Epidermal melanocyte (primary cell): Measurements from ENCODE around the gene ENAM.
"Not testable (repeated sequence)": the region's sequence is repeated elsewhere in the genome, so short reads cannot be mapped to it uniquely, and the experiment has no call there.

ENCODE experiments used
- DNase-seq: peaks from one replicate; pipeline ENCODE4 v3.0.0; 2011; ENCODE audit warnings: low spot score; ENCODE audit not compliant: insufficient read length

Gene ENAM

DNA sequence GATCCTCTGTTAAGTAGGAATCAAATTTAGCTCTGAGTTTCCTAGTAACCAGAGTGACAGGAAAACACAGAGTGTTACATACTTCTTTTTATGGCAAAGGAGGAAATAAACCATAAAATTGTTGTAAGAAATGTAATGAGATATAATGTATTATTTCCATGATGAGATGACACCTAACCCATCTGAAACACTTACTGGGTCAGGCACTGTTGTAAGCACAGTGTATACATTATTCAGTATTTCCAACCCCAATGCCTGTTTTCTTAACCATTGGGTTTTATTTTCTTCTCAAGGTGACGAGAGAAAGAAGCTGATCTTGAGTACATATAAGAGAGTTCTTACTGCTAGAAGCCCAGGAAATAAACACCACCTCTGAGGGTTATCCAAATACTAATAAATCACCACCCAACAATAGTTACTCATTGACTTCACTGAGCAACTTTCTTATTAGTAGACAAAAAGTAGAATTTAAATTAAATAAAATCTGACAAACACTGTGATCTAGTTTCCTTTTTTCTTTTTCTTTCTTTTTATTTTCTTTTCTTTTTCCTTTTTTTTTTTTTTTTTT lies 4.2 kb upstream of the ENAM start:
- no peak for DNase-seq

DNA sequence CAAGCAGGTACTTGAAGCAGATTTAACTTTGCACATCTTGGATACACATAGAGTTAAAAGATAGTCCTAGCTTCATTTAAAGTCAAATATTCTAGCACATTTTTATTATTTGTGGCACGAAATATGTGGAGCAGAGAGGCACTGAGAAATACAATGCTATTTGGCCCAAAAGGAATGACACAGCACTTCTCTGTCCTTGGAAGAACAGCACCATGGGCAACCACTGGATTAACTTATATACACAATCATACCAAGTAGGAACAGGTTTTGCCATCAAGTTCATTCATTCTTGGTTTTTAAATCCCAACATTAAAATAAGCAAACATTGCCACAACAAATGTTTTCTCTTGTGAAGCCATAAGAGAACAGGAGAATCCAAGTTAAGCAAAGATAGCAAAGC lies 924 bp upstream of the ENAM start:
- DNase-seq, result no peak

DNA sequence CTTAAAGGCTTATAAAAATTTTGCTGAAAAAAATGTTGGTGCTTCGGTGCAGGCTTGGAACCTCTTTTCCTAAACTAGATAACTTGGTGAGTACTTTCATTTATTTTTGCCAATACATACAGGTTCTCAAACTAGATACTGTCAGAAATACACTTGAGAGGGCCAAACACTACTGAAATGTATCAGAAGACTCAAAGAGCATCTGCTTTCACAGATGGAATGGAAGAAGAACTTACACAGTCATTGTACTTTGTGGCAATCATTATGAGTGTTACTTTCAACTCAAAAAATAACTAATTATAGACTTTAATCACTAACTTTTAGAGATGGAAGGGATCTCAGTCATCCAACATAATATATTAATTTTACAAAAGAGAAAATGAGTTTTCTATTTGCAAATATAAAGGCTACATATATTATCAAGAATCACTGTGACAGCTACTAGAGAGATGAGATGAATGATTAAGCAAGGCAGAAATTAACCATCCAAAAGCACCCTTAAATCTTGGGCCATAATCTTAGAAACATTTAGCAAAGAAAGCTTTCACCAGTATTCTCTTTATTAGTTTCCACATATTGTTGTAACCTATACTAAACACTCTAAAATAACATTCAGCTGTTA lies 1.0 kb downstream of the ENAM start:
- no peak for DNase-seq

DNA sequence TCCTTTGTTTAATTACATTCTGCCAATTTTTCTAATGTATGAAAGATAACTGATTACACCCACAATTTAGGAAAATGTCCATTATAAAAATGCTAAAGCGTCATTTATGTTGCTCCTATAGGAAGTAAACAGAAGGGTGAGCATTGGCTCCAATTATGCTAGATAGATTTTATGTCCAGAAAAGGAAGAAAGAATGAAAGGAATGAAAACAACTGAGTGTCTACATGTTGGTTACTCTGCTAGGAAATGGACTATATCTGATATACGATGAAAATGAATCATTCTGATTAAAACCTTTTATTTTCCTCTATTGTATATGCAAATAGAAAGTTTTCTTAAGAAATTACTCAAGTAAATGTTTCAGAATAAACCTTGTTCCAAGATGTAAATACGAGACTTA lies 1.6 kb downstream of the ENAM start:
- DNase-seq, result no peak

DNA sequence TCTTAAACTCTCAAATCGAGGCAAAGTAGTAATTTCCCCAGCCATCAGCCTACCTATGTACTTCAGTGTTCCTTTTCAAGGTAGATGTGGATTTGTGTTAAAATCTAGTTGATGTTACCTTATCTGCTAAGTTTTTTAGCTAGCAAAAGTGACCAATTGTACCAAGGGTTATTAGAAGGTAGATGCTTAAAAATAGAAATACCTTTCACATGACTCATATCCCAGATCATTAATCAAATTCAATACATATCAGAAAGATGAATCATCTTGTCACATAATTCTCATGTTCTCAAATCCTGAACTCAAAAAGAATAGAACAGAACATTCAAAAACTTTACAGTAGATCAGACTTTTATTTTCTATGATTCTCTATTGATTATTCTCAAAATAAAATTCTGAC lies 3.5 kb downstream of the ENAM start:
- DNase-seq, result no peak

DNA sequence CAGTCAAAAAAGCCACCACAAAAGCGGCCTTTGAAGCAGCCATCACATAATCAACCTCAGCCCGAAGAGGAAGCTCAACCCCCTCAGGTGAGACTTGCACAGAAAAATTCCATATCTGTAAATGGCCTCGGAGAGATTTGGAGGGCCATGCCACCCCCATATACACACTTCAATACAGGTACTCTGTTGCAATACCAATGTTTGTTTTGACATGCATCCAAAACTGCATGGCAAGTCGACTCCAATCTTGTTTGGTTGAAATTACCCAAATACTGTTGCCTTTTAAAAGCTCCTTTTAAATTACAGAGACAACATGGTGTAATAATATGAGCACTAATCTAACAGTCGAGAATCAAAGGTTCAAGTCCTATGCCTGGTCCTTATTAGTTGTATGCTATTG lies 5.9 kb downstream of the ENAM start:
- no peak for DNase-seq

DNA sequence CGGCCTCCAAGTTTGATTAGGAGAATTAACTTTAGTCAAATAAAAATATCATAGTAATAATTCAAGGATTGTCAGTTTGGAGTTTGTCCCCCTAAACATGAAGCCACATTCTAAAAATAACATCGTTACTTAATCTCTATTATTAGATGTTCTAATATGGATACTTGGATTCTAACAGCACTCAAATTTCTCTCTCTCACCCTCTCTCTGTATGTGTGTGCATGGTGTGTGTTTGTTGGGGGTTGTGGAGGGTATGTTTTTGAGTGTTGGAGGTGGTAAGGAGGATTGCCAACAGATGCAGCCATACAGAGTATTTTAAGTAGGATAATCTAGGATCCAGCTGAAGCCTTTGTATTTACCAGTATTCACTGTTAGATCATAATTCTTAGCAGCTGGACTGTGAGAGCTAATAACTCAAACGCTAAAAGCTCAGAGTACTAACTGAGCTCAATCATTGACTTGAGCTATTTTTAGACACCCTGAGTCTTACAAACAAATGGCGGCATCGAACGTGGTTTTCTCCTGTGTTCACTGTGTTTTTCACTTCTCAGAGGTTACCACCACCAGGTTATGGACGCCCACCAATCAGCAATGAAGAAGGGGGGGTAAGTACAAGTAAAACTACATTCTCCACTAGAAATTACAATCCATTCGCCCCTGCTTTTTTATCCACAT lies 8.8 kb downstream of the ENAM start:
- no peak for DNase-seq

DNA sequence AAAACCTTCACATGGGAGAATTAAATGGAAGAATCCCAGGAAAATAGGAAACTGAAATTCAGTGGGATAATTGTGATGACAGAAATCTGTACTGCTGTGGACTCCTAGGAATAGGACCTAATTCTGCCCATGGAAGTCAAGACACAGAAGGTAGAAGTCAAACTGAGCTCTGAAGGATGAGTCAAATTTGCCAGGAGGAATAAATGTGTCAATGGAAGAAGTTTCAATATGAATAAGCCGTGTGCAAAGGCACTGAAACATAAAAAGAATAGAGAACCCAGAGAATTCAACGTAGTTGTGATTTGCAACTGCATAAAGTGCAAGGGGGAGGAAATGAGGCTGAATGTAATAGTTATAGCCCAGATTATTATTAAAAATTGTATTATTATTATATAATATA lies 11.6 kb downstream of the ENAM start:
- DNase-seq, result no peak

DNA sequence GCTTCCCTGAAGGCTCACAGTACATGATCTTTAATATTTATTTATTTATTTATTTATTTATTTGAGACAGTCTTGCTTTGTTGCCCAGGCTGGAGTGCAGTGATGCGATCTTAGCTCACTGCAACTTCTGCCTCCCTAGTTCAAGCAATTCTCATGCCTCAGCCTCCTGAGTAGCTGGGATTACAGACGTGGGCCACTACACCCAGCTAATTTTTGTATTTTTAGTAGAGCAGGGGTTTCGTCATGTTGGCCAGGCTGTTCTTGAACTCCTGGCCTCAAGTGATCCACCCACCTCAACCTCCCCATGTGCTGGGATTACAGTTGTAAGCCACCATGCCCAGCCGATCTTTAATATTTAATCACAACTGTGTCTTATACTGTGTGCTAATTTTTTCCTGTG lies 22.2 kb downstream of the ENAM start:
- not testable (repeated sequence) for DNase-seq

DNA sequence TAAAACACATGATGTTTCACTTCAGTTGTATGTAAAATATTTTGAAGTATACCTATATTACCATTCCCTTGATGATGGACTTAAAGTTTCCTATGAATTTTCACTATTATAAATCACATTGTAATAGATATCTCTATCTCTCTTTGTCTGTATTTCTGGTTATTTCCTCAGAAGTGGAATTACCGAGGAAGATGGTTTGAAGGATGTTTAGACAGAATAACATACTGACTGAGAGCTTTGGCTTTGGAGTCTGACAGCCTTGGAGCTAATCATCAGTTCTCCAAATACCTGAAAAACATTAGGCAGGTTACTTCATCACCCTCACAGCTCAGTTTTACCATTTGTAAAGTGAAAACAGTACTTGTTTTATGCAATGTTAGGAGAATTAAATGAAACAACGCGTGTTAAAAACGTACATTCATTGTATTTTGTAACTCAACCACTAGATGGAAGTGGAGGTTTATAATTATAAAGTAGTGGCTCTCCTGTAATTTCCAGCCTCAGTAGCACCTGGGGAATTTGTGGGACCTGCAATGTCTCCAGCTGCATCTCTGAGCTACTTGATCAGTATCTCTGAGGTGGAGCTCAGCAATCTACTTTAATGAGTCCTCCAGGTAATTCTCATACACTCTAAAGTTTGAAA lies 23.4 kb downstream of the ENAM start:
- DNase-seq, result no peak

DNA sequence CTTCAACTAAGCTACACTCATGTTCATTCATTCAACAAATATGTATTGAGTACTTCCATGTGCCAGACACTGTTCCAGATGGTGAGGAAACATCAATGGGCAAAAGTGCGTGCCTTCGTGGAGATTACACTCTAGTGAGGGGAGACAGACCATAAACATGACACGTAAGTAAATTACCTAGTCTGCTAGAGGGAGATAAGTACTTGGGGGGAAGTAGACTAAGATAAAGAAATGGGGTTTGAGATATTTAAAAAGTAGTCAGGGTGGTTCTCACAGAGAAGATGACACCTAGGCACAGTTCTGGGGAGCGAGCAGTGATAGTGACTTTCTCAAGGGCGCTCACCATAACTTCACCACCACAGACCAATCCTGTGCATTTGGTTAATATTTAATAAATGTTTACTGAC lies 26.1 kb downstream of the ENAM start:
- no peak for DNase-seq

DNA sequence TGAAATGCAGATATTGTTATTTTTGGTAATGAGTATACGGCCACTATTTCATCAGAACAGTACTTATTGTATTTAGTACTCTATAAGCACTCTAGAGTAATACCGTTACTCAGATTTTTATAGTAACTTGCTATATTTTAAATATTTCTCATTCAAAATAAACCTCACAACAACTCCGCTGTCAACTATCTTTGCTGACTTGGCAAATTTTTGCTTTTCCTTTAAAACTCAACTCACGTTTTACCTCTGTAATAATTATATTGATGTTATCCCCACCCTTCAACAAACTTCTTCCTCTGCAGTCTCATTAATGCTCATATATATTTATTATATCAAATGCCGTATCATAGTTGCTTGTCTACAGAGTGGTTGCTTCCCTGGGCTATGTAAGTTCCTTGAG lies 28.8 kb downstream of the ENAM start:
- no peak for DNase-seq

DNA sequence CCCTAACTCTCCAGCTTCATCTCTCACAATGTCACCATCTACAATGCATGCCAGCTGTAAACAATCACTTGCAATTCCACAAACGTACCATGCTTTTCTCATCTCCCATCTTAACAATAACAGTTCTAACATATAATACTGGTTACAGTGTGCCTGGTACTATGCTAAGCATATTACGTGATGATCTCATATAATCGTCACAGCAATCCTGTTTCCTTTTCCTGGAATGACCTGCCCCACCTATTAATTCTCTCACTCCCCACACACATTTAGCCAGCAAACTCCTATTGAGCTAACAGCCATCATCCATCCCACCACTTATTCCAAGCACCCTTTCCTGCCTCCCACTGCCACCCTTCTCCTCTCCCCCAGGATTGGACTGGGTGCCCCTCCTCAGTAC lies 29.9 kb downstream of the ENAM start:
- no peak for DNase-seq

DNA sequence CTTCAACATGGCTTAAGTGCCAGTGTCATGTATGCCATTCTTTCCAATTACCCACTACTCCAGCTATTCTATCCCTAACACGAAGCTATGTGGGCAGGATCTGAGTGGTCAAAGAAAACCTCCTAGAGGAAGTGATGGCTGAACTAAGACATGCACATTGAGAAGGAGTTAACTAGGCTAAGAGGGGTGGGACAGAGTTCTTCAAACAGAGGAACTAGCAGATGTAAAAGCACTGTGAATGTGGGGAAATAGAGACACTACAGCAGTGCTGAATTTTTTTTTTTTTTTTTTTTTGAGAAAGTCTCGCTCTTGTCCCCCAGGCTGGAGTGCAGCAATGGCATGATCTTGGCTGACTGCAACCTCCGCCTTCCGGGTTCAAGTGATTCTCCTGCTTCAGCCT lies 31.6 kb downstream of the ENAM start:
- no peak for DNase-seq

DNA sequence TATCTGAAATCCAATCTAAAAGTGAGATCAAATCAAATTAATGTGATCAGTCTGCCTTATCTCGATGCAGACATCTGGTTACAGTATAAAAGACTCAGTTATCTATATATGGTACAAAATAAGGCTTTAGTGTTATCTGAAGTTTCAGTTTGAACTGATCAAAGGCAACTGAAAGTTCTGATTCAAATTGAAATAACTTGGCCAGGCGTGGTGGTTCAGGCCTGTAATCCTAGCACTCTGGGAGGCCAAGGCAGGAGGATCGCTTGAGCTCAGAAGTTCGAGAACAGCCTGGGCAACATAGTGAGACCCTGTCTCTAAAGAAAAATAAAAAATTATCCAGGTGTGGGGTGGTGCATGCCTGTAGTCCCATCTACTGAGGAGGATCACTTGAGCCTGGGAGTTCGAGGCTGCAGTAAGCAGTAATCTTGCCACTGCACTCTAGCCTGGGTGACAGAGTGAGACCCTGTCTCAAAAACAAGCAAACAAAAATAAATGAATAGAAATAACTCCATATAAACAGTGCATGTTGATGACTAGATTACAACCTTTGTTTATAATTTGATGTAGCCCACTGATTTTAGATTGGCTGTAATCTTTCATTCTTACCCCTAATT lies 32.9 kb downstream of the ENAM start:
- not testable (repeated sequence) for DNase-seq

DNA sequence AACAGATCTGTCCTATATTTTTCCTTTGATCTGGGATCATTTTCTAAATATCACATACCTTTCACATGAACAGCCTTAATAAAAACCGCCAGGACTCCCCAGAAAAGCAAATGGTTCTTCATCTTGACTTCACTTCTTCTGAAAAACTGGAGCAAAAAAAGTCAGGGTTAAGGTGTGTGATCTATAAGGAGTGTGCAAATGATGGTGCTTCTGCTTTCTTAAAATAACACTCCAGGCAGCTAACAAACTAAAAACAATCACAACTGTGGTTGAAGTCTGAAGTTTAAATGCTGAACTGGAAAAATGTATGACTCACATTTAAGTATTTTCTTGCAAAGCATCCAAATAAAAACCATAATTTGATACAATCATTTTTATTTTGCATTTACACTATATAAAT lies 37.8 kb downstream of the ENAM start, which contains the start of gene JCHAIN:
Gene JCHAIN, minus strand, starts transcription at position 140 of the 400 bp plus-strand sequence. Its CDS starts 18 bp downstream, at position 122.
- DNase-seq, result no peak

DNA sequence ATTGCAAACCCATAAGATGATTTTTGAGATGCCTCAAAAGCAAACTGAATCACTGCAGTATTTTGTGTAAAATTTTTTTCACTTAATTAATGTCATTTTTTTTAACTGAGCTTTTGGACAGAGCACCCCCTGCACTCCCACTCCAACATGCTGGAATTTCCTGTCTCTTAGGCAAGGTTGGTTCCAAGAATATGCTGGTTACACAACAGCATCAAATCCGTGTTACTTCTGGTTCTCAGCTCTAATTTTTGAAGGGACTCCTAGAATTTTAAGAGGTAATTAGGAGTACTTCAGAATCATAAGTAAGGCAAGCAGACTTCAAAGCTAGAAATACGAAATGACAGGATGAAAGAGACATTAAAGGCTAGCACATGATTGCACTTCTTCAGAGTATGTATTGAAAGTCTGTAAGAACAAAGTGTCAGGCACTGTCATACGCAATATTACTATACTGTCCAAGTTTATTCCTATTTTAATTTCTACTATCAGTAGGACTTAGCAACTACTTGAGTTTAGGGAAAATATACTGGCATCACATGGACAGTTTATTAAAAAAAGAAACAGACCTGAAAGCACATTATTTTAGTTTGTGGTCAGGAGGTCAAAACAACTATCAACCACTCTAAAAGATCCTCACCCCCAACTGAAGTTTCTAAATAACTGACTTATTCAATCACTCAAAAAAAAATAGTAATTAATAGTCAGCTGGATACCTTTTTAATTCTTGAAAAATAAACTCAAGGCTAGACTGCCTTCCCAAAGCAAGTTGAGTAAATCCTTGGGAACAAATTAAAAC lies 39.4 kb downstream of the ENAM start:
- DNase-seq, result no peak

DNA sequence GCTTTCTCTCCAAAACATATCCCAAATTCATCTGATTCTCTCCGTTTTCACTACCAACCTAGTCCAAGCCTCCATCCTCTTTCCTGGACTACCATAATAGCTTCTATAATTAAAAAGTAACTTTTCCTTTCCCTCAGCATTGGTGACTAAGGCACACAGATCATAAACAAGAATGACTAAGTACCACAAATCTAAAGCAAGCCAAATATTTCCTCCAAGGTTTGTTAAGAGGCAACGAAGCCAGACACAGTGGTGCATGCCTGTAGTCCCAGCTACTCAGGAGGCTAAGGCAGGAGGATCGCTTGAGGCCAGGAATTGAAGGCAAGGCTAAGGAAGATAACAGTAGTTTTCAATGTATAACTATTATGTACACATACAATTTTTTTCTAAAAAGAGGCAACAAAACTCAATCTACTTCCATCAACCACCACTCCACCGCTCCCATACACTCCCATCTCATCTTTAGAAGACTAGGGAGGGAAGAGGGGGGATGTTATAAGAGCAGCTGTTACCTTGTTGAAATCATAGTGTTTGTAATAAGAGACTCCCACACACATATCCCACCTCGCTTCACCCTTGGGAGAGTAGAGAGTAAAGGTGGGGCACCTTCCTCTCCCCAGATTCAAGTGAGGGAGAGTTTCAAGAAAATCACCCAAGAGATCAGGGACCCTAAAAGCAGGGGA lies 41.9 kb downstream of the ENAM start:
- DNase-seq, result no peak

DNA sequence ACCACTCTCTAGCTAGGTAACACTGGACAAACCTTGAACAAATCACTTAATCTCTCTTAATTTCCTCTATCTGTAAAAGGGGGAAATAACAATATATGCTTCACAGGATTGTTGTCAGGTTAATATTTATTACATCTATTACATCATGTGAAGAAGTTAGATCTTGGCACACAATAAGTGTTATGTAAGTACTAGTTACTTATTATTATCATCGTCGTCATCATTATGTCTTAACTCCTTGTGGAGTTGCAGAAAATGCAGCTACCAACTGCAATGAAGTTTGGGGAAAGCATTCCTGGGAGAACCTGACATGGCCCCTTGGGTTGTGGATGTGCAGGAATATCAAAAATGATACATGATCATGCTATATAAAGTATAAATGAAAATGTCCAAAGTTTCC lies 42.5 kb downstream of the ENAM start:
- no peak for DNase-seq

DNA sequence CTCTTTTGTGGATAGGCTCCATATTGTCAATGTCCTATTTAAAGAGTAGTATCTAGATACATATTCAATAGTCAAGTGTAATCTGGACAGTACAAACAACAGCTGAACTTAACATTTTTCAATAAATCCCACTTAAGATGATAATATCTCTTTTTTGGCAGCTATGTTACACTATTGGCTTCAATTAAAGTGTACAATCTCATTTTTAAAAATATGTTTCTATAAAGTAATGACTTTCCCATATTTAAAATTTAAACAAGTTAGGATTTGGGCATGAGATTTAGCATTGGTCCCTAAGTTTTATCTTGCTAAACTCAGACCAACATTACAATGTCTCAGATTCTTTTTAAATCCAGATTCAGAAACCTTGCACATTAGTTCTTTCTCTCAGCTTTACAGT lies 45.6 kb downstream of the ENAM start:
- DNase-seq, result no peak

DNA sequence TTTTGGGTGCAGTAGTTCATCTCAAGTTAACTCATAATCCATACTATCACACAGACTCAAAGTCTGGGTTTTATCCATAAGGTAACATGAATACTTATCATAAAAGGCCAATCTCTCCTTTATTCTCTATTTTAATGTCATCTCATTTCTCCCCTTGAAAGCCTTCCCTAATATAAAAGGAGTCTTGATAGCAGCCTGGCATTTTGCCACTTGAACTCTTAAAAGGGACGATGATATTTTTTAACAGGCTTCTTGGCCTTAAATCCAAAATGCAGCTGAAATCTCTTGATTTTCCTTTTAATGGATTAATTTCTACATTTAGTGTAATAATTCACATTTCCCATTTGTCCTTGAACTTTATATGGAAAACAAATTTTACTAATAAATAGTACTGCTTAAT lies 46.2 kb downstream of the ENAM start:
- no peak for DNase-seq
